Measurements from ENCODE around the gene ACTA2. TPM values are rescaled to one million over a fixed set of nuclear protein-coding genes. Genes with fewer than 3 reads are reported as not detected.

Gene ACTA2
- total RNA-seq, 1 donor, result 855 TPM

GRCh38 chr10:88986549-88987242 lies 34.1 kb upstream of the ACTA2 start:
- H3K4me2 ChIP-seq (ENCODE audit: insufficient read depth, low read length), result no peak overlapping the region
- no peak overlapping the region for H3K4me3 ChIP-seq (ENCODE audit: insufficient read depth, low read length)
- H3K9me3 ChIP-seq (ENCODE audit: low read depth, low read length), result no peaks in the 10 kb centered on the region
- DNase-seq (ENCODE audit: insufficient read length, low spot score, missing footprints), result no peak
- H3K36me3 ChIP-seq (ENCODE audit: insufficient read depth, low read length), result peaks cover 4% of the 10 kb centered on the region
- peaks cover 25% of the 10 kb centered on the region for H3K79me2 ChIP-seq (ENCODE audit: insufficient read depth, low read length)
- no peaks in the 10 kb centered on the region for H4K20me1 ChIP-seq (ENCODE audit: insufficient read depth, low read length)
- no peak overlapping the region for H3K27ac ChIP-seq (ENCODE audit: low read depth, low read length)
- no peak overlapping the region for H2AFZ ChIP-seq (ENCODE audit: low read length)
- peaks cover 13% of the 10 kb centered on the region for H3K4me1 ChIP-seq (ENCODE audit: insufficient read depth, low read length)
- no peaks in the 10 kb centered on the region for H3K27me3 ChIP-seq (ENCODE audit: insufficient read depth, low read length)
- peak; percentile 74 for TF ChIP-seq CTCF (IDR thresholded peaks at IDR 0.05; ENCODE audit: extremely low read depth, low read depth, low read length)

- peaks cover 28% of the 10 kb centered on the region for H3K4me1 ChIP-seq (ENCODE audit: insufficient read depth, low read length)
- no peak overlapping the region for H3K4me2 ChIP-seq (ENCODE audit: insufficient read depth, low read length)
- peaks cover 4% of the 10 kb centered on the region for H3K36me3 ChIP-seq (ENCODE audit: insufficient read depth, low read length)
- peaks cover 2% of the 10 kb centered on the region for H4K20me1 ChIP-seq (ENCODE audit: insufficient read depth, low read length)
- H3K27ac ChIP-seq (ENCODE audit: low read depth, low read length), result no peak overlapping the region
- H3K9me3 ChIP-seq (ENCODE audit: low read depth, low read length), result no peaks in the 10 kb centered on the region
- DNase-seq (ENCODE audit: insufficient read length, low spot score, missing footprints), result no peak
- TF ChIP-seq CTCF (IDR thresholded peaks at IDR 0.05; ENCODE audit: extremely low read depth, low read depth, low read length), result no peak
- H3K4me3 ChIP-seq (ENCODE audit: insufficient read depth, low read length), result no peak overlapping the region
- no peak overlapping the region for H2AFZ ChIP-seq (ENCODE audit: low read length)
- H3K27me3 ChIP-seq (ENCODE audit: insufficient read depth, low read length), result no peaks in the 10 kb centered on the region
- peaks cover 25% of the 10 kb centered on the region for H3K79me2 ChIP-seq (ENCODE audit: insufficient read depth, low read length)
Observed at GRCh38 chr10:88984525-88984924, 32.0 kb upstream of the ACTA2 start.

- no peak for TF ChIP-seq CTCF (IDR thresholded peaks at IDR 0.05; ENCODE audit: extremely low read depth, low read depth, low read length)
- H3K4me1 ChIP-seq (ENCODE audit: insufficient read depth, low read length), result peaks cover 27% of the 10 kb centered on the region
Observed at GRCh38 chr10:88983939-88984338, 31.4 kb upstream of the ACTA2 start.

GRCh38 chr10:88983206-88983605 lies 30.6 kb upstream of the ACTA2 start:
- H2AFZ ChIP-seq (ENCODE audit: low read length), result no peak overlapping the region
- H3K36me3 ChIP-seq (ENCODE audit: insufficient read depth, low read length), result peaks cover 4% of the 10 kb centered on the region
- H3K4me2 ChIP-seq (ENCODE audit: insufficient read depth, low read length), result no peak overlapping the region
- H3K4me1 ChIP-seq (ENCODE audit: insufficient read depth, low read length), result peaks cover 29% of the 10 kb centered on the region
- no peak overlapping the region for H3K4me3 ChIP-seq (ENCODE audit: insufficient read depth, low read length)
- H3K79me2 ChIP-seq (ENCODE audit: insufficient read depth, low read length), result peaks cover 17% of the 10 kb centered on the region
- H4K20me1 ChIP-seq (ENCODE audit: insufficient read depth, low read length), result peaks cover 2% of the 10 kb centered on the region
- no peak overlapping the region for H3K27ac ChIP-seq (ENCODE audit: low read depth, low read length)
- TF ChIP-seq CTCF (IDR thresholded peaks at IDR 0.05; ENCODE audit: extremely low read depth, low read depth, low read length), result no peak
- H3K27me3 ChIP-seq (ENCODE audit: insufficient read depth, low read length), result no peaks in the 10 kb centered on the region
- no peak for DNase-seq (ENCODE audit: insufficient read length, low spot score, missing footprints)
- H3K9me3 ChIP-seq (ENCODE audit: low read depth, low read length), result no peaks in the 10 kb centered on the region

More at GRCh38 chr10:88983939-88984338, 31.4 kb upstream of the ACTA2 start:
- no peak overlapping the region for H3K4me3 ChIP-seq (ENCODE audit: insufficient read depth, low read length)
- no peaks in the 10 kb centered on the region for H3K9me3 ChIP-seq (ENCODE audit: low read depth, low read length)
- H3K4me2 ChIP-seq (ENCODE audit: insufficient read depth, low read length), result no peak overlapping the region
- H3K79me2 ChIP-seq (ENCODE audit: insufficient read depth, low read length), result peaks cover 19% of the 10 kb centered on the region
- no peak overlapping the region for H2AFZ ChIP-seq (ENCODE audit: low read length)
- H3K27ac ChIP-seq (ENCODE audit: low read depth, low read length), result no peak overlapping the region
- H3K27me3 ChIP-seq (ENCODE audit: insufficient read depth, low read length), result no peaks in the 10 kb centered on the region
- peaks cover 4% of the 10 kb centered on the region for H3K36me3 ChIP-seq (ENCODE audit: insufficient read depth, low read length)
- peaks cover 2% of the 10 kb centered on the region for H4K20me1 ChIP-seq (ENCODE audit: insufficient read depth, low read length)
- no peak for DNase-seq (ENCODE audit: insufficient read length, low spot score, missing footprints)
